WTC11 (cell line): Measurements from ENCODE around the gene HOMER1. TPM values are rescaled to one million over a fixed set of nuclear protein-coding genes. Genes with fewer than 3 reads are reported as not detected.

ENCODE experiments used
- ATAC-seq: fragments of 200-7000 bp; cut with Tn5 transposase; 2 replicates; pipeline ENCODE4 v1.10.0; 2021; ENCODE audit warnings: mild to moderate bottlenecking, moderate library complexity
- CTCF ChIA-PET: fragments of 300-600 bp; sonication (Branson Sonifier 250); formaldehyde crosslinking; loops from one replicate; lab custom pipeline; 2021; ENCODE audit warnings: antibody characterized with exemption; lab: Charles Lee
- POLR2A ChIA-PET: fragments of 350-600 bp; sonication (Branson Sonifier 250); formaldehyde crosslinking; loops from one replicate; lab custom pipeline; 2021; ENCODE audit warnings: antibody characterized with exemption; lab: Charles Lee
- DNase-seq: peaks from one replicate; pipeline ENCODE4 v3.0.0; 2021; ENCODE audit warnings: low spot score
- H3K27ac Mint-ChIP-seq: 2 replicates; pipeline ENCODE4 v1.8.0; 2021; ENCODE audit warnings: mixed read lengths
- H3K27me3 Mint-ChIP-seq: 2 replicates; pipeline ENCODE4 v1.8.0; 2021; ENCODE audit warnings: low read depth, mild to moderate bottlenecking, moderate library complexity, mixed read lengths
- H3K36me3 Mint-ChIP-seq: 2 replicates; pipeline ENCODE4 v1.8.0; 2021; ENCODE audit warnings: mixed read lengths
- H3K4me1 Mint-ChIP-seq: 2 replicates; pipeline ENCODE4 v1.8.0; 2022; ENCODE audit warnings: mixed read lengths
- H3K4me3 Mint-ChIP-seq: 2 replicates; pipeline ENCODE4 v1.8.0; 2021; ENCODE audit warnings: mild to moderate bottlenecking, moderate library complexity, mixed read lengths
- H3K9me3 Mint-ChIP-seq: 2 replicates; pipeline ENCODE4 v1.8.0; 2021; ENCODE audit warnings: mixed read lengths
- AFF4 ChIP-seq: sonication (generic); formaldehyde crosslinking; IDR thresholded peaks from 2 replicates; pipeline ENCODE4 v1.8.1; 2023; ENCODE audit warnings: mild to moderate bottlenecking, missing genetic modification reagents, borderline replicate concordance
- ATF2 ChIP-seq: sonication (generic); formaldehyde crosslinking; IDR thresholded peaks from 2 replicates; pipeline ENCODE4 v1.8.1; 2022; ENCODE audit warnings: low read depth, missing genetic modification reagents, borderline replicate concordance
- CDX4 ChIP-seq: fragments of 250-450 bp; sonication (Bioruptor Pico); IDR thresholded peaks from 2 replicates; pipeline ENCODE4 v1.9.0; 2021; ENCODE audit warnings: moderate library complexity, mild to moderate bottlenecking, inconsistent platforms, borderline replicate concordance
- CREM ChIP-seq: sonication (generic); formaldehyde crosslinking; IDR thresholded peaks from 2 replicates; pipeline ENCODE4 v1.8.1; 2022; ENCODE audit warnings: mild to moderate bottlenecking, missing genetic modification reagents, moderate library complexity
- E2F1 ChIP-seq: sonication (generic); formaldehyde crosslinking; IDR thresholded peaks from 2 replicates; pipeline ENCODE4 v1.8.0; 2022; ENCODE audit warnings: mild to moderate bottlenecking, missing genetic modification reagents
- FOXP4 ChIP-seq: sonication (generic); formaldehyde crosslinking; IDR thresholded peaks from 2 replicates; pipeline ENCODE4 v1.8.0; 2022; ENCODE audit warnings: mild to moderate bottlenecking, missing genetic modification reagents
- IRF1 ChIP-seq: sonication (generic); formaldehyde crosslinking; IDR thresholded peaks from 2 replicates; pipeline ENCODE4 v1.8.0; 2023; ENCODE audit warnings: missing genetic modification reagents
- MXD4 ChIP-seq: fragments of 250-450 bp; sonication (Bioruptor Pico); IDR thresholded peaks from 2 replicates; pipeline ENCODE4 v1.8.0; 2021; ENCODE audit warnings: mild to moderate bottlenecking, moderate library complexity, borderline replicate concordance
- PRDM15 ChIP-seq: sonication (generic); formaldehyde crosslinking; IDR thresholded peaks from 2 replicates; pipeline ENCODE4 v1.8.0; 2022; ENCODE audit warnings: missing genetic modification reagents
- PREB ChIP-seq: sonication (generic); formaldehyde crosslinking; IDR thresholded peaks from 2 replicates; pipeline ENCODE4 v1.8.1; 2022; ENCODE audit warnings: mild to moderate bottlenecking, missing genetic modification reagents, moderate library complexity, borderline replicate concordance
- USF2 ChIP-seq: sonication (generic); formaldehyde crosslinking; IDR thresholded peaks from 2 replicates; pipeline ENCODE4 v1.8.1; 2023; ENCODE audit warnings: mild to moderate bottlenecking, missing genetic modification reagents, moderate library complexity
- ZBTB43 ChIP-seq: sonication (generic); formaldehyde crosslinking; IDR thresholded peaks from 2 replicates; pipeline ENCODE4 v1.8.1; 2023; ENCODE audit warnings: mild to moderate bottlenecking, missing genetic modification reagents
- ZNF232 ChIP-seq: sonication (generic); formaldehyde crosslinking; IDR thresholded peaks from 2 replicates; pipeline ENCODE4 v1.8.0; 2022; ENCODE audit warnings: mild to moderate bottlenecking, missing genetic modification reagents
- ZNF263 ChIP-seq: sonication (generic); formaldehyde crosslinking; IDR thresholded peaks from 2 replicates; pipeline ENCODE4 v1.8.1; 2022; ENCODE audit warnings: low read depth, mild to moderate bottlenecking, moderate library complexity, missing genetic modification reagents
- total RNA-seq: library from RNA; stranded (reverse); gene quantifications from 3 replicates; pipeline ENCODE4 v1.2.3, GENCODE V29; 2021

Gene HOMER1
- total RNA-seq, 1 experiment from 2014 or later, result 37.6 TPM

- ChIA-PET POLR2A (no interaction called here), CTCF (no interaction called here)
- TF ChIP-seq CDX4 (CRISPR knock-in tag) (no peak), CREM (CRISPR knock-in tag) (no peak), ZNF263 (CRISPR knock-in tag) (no peak), IRF1 (CRISPR knock-in tag) (no peak)
- H3K4me1 Mint-ChIP-seq, result peaks cover 11% of the 10 kb centered on the region
- ATAC-seq (no peak), DNase-seq (no peak)
- no peaks in the 10 kb centered on the region for H3K9me3 Mint-ChIP-seq
- no peak overlapping the region for H3K4me3 Mint-ChIP-seq
- peak overlapping the region; percentile 79; the same call in 1 of the 2 replicates for H3K27ac Mint-ChIP-seq
- H3K27me3 Mint-ChIP-seq, result no peaks in the 10 kb centered on the region
- H3K36me3 Mint-ChIP-seq, result peaks cover 7% of the 10 kb centered on the region
These were observed 121.2 kb downstream of the HOMER1 start for GRCh38 chr5:79392776-79393175.

- Mint-ChIP-seq H3K36me3 (peaks cover 16% of the 10 kb centered on the region), H3K4me3 (no peak overlapping the region), H3K4me1 (0 out of 2 replicates have a peak, but pooled peaks cover 3% of the 10 kb centered on the region), H3K27ac (no peak overlapping the region), H3K27me3 (no peaks in the 10 kb centered on the region), H3K9me3 (peaks cover 16% of the 10 kb centered on the region; the same call in 1 of the 2 replicates)
- CTCF ChIA-PET, result no interaction called here
- POLR2A ChIA-PET, result no interaction called here
- DNase-seq, result no peak
- ATAC-seq, result no peak
- TF ChIP-seq ZNF232 (CRISPR knock-in tag), result no peak
- no peak for TF ChIP-seq MXD4 (CRISPR knock-in tag)
- TF ChIP-seq AFF4 (CRISPR knock-in tag), result no peak
- TF ChIP-seq FOXP4 (CRISPR knock-in tag), result no peak
- no peak for TF ChIP-seq ATF2 (CRISPR knock-in tag)
- no peak for TF ChIP-seq ZBTB43 (CRISPR knock-in tag)
- no peak for TF ChIP-seq USF2 (CRISPR knock-in tag)
- no peak for TF ChIP-seq PRDM15 (CRISPR knock-in tag)
- TF ChIP-seq E2F1 (CRISPR knock-in tag), result no peak
- TF ChIP-seq PREB (CRISPR knock-in tag), result no peak
These were observed 127.3 kb downstream of the HOMER1 start for GRCh38 chr5:79386679-79387078.
